Eye (tissue), 1 donor: Measurements from ENCODE around the gene CDHR5.

Source experiments
- DNase-seq: peaks from one replicate; pipeline ENCODE4 v3.0.0-alpha.2; 2015

The CDHR5 gene

DNA sequence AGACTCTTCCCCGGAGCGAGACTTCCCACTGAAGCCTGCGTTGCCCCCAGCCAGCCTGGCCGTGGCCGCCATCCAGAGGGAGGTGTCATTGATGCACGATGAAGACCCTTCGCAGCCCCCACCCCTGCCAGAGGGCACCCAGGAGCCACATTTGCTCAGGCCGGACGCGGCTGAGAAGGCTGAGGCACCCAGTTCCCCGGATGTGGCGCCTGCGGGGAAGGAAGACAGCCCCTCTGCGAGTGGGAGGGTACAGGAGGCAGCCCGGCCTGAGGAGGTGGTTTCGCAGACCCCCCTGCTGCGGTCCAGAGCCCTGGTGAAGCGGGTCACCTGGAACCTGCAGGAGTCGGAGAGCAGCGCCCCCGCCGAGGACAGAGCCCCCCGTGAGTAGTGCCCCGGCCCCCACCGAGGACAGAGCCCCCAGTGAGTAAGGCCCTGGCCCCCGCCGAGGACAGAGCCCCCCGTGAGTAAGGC lies 15.4 kb downstream of the CDHR5 start:
- no peak for DNase-seq

DNA sequence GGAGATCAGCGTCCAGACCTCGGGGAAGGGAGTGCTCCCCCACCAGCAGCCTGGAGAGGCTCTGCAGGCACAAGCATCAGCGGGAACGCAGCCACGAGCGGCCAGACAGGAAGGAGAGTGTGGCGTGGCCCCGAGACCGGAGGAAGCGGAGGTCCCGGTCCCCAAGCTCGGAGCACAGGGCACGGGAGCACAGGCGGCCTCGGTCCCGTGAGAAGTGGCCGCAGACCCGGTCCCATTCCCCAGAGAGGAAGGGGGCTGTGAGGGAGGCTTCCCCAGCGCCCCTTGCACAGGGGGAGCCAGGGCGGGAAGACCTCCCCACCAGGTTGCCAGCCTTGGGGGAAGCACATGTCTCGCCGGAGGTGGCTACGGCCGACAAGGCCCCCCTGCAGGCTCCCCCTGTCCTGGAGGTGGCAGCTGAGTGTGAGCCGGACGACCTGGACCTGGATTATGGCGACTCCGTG lies 15.9 kb downstream of the CDHR5 start:
- DNase-seq, result no peak

DNA sequence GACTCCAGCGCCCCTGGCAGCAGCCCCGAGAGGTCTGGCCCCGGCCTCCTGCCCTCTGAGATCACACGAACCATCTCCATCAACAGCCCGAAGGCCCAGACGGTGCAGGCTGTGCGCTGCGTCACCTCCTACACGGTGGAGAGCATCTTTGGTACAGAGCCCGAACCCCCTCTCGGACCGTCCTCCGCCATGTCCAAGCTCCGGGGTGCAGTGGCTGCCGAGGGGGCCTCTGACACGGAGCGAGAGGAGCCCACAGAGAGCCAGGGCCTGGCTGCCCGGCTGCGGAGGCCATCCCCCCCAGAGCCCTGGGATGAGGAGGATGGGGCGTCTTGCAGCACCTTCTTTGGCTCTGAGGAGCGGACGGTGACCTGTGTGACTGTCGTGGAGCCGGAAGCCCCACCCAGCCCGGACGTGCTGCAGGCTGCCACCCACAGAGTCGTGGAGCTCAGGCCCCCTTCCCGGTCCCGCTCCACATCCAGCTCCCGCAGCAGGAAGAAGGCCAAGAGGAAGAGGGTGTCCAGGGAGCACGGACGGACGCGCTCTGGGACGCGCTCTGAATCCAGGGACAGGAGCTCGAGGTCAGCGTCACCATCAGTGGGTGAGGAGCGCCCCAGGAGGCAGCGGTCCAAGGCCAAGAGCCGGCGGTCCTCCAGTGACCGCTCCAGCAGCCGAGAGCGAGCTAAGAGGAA lies 16.6 kb downstream of the CDHR5 start:
- DNase-seq, result no peak

DNA sequence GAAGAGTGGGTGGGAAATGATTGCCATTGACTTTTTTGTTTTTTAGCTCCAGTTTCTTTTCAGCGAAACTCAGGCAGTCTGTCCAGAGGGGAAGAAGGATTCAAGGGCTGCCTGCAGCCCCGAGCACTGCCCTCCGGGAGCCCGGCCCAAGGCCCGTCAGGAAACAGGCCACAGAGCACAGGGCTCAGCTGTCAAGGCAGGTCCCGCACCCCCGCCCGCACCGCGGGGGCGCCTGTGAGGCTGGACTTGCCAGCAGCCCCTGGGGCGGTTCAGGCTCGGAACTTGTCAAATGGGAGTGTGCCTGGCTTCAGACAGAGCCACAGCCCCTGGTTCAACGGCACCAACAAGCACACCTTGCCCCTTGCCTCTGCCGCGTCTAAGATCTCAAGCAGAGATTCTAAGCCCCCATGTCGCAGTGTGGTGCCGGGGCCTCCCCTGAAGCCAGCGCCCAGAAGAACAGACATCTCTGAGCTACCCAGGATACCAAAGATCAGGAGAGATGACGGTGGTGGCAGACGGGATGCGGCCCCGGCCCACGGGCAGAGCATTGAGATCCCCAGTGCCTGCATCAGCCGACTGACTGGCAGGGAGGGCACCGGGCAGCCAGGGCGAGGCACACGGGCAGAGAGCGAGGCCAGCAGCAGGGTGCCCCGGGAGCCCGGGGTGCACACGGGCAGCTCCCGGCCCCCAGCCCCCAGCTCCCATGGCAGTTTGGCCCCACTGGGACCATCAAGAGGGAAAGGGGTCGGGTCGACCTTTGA lies 17.6 kb downstream of the CDHR5 start:
- DNase-seq, result no peak

GRCh38 chr11:606245-606644 lies 18.5 kb downstream of the CDHR5 start:
- no peak for DNase-seq

- DNase-seq, result no peak
These were observed 19.2 kb downstream of the CDHR5 start for GRCh38 chr11:605286-606129.

DNA sequence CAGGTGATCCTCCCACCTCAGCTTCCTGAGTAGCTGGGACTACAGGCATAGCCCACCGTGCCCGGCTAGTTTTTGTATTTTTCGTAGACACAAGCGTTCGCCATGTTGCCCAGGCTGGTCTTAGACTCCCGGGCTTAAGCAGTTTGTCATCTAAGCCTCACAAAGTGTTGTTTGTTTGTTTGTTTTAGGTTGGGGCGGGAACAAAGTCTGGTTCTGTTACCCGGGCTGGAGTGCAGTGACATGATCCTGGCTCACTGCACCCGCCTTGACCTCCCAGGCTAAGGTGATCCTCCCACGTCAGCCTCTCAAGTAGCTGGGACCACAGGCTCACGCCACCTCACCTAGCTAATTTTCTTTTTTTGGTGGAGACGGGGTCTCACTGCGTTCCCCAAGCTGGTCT lies 21.6 kb downstream of the CDHR5 start:
- no peak for DNase-seq

- no peak for DNase-seq
These were observed 23.0 kb downstream of the CDHR5 start for GRCh38 chr11:601573-602245.

DNA sequence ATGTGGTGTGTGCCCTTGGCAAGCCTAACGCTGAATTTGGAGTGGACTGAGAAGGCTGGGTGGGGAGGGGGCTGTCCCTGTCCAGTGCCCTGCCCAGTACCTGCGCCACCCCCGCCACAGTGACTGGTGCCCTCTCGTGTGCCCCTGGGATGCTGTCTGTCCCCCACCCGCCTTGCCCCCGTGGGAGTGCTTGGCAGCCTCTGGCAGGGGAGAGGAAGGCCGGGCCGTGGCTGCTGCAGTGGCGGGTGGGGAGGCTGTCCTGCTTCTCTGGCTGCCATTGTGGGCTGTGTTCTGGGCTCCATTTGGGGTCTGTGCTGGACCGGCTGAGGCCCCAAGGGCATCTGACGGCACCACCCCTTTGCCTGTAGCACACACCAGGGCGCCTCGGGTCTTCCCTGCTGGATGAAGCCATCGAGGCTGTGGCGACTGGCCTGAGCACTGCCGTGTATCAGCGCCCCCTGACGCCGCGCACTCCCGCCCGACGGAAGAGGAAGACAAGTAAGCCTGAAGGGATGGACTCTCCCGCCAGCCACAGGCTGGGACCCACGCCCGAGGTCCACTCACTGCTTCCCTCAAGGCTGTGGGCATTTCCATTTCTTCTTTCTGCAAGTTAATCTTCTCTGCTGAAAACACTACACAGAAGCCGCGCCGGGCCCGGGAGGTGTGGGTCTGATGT lies 26.6 kb downstream of the CDHR5 start:
- DNase-seq, result no peak

- no peak for DNase-seq
These were observed 27.5 kb downstream of the CDHR5 start for GRCh38 chr11:597166-597725.

DNA sequence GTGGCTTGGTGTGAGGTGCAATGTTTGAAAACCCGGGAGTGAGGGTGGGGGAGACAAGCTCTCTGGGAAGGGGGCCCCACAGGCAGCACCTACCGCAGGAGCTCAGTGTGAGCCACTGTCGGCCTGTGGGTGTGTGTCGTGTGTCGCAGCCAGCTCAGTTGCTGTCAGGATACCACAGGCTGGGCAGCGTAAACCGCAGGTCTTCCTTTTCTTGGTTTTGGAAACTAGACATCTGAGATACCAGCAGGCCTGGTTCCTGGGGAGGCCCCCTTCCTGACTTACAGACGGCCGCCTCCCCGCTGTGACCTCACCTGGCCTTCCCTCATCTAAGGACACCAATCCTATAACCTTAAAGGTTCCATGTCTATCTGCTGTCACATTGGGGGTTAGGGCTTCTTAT lies 28.4 kb downstream of the CDHR5 start:
- DNase-seq, result no peak

DNA sequence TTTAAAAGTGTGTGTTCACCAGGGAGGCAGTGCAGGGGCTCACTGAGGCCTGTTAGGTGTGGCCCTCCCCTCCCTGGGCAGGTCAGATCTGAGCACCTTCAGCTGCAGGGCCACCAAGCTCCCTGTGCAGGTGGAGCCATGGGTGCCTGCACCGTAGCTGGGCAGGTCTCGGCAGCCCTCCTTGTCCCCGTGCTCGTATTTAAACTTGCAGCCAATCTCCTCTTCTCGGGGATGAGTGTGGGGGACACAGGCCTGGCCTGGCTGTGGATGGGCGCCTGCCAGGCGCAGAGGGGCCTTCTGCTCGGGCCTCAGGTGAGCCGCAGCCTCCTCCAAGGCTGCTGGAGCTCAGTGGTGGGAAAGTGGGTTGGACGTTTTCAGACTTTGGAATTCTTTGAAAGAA lies 29.4 kb downstream of the CDHR5 start:
- DNase-seq, result no peak

- no peak for DNase-seq
These were observed 31.4 kb downstream of the CDHR5 start for GRCh38 chr11:593347-593746.

GRCh38 chr11:592918-593317 lies 31.8 kb downstream of the CDHR5 start:
- no peak for DNase-seq

GRCh38 chr11:592501-592900 lies 32.3 kb downstream of the CDHR5 start:
- no peak for DNase-seq

DNA sequence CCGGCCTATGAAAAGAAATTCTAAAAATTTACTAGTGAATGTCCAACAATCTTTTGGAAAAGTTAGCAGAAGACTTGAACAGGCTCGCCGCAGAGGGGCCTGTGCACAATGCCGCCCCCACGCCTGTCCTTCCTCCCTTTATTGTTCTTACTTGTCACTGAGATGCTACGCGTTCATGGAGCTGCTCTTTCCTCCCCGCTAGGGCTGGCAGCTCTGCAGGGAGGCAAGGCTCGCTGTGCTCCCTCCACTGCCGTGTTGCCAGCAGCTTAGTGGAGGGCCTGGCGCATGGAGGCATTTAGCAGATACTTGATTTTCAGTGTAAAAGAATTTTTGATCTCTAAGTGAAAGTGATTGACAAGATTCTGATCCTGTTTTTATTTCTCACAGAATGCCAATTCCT lies 33.8 kb downstream of the CDHR5 start:
- DNase-seq, result no peak

DNA sequence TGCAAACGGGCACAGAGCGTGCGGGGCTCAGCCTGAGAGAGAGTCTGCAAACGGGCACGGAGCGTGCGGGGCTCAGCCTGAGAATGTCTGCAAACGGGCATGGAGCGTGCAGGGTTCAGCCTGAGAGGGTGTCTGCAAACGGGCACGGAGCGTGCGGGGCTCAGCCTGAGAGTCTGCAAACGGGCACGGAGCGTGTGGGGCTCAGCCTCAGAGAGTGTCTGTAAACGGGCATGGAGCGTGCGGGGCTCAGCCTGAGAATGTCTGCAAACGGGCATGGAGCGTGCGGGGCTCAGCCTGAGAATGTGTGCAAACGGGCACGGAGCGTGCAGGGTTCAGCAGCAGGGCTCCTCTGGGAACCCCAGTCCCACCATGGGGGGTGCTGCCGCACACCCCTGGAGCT lies 35.0 kb downstream of the CDHR5 start:
- no peak for DNase-seq

DNA sequence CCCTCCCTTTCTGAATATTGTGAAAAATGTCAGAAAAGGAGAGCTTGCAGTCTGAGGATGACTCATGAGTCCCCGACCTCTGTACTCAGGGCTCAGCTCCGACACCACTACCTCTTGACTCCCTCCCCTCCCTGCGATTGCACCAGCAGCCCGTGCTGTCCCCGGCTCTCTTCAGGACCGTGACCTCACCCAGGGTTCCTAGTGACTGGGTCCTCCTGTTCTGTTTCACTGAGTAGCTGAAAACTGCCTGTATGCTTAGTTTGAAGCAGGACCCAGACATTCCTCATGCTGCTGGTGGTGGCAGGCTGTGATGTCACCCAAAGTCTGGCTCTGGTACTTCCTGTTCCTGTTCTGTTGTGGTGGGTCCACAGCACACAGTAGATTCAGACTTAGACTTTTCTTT lies 36.8 kb downstream of the CDHR5 start:
- DNase-seq, result no peak

DNA sequence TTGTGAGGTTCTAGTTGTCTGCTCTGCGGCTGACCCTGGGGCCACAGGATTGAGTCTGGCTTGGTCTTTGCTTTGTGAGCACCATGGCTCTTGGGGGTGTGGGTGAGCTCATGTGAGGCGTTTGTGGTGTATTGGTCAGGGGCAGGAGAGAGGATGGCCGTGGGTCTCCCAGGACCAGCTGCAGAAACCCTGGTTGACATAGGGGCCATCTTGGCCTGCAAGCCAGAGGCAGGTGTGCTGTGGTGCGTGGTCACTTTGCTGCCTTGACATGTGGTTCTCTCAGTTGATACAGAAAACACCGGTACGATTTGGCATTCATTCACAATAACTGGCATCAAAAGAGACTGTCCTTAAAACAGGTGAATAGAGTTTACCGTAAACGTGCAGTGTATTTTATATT lies 37.2 kb downstream of the CDHR5 start:
- DNase-seq, result no peak

- DNase-seq, result no peak
These were observed 38.1 kb downstream of the CDHR5 start for GRCh38 chr11:586376-587316.

GRCh38 chr11:584287-584686 lies 40.5 kb downstream of the CDHR5 start:
- DNase-seq, result no peak
